Measurements from ENCODE around the gene MYCL.

DNA sequence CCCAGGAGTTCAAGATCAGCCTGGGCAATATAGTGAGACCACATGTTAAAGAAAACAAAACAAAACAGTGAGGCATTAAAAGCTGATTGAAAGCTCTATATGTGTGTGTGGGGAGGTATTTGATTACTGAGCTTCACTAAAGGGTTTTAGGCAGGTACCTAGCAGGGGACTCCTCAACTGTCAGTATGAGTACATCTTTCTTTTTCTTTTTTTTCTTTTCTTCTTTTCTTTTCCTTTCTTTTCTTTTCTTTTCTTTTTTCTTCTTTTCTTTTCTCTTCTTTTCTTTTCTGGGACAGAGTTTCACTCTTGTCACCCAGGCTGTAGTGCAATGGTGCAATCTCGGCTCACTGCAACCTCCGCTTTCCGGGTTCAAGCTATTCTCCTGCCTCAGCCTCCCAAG, 8.5 kb upstream of the MYCL start:
- TF ChIP-seq CTCF (IDR thresholded peaks at IDR 0.05; ENCODE audit: insufficient read depth, low read depth, low read length) = no peak
- no peak for TF ChIP-seq EZH2 (IDR thresholded peaks at IDR 0.05; ENCODE audit: insufficient read depth, low read length)
